Esophagus muscularis mucosa (tissue), 3 donors: Measurements from ENCODE around the gene LRRC4.

Experiments used
- POLR2AphosphoS5 ChIP-seq, 2 donors: sonication (generic); formaldehyde crosslinking; IDR thresholded peaks; one replicate each; pipeline ENCODE4 v1.6.1; 2017; ENCODE audit warnings: antibody characterized with exemption in 2 of 2
- TF ChIP-seq, protein P1 (sequence below), 3 experiments: fragments of 200-600 bp in 2 of 3; fragments of 450-650 bp in 1 of 3; sonication (generic) in 2 of 3; IDR thresholded peaks; one replicate each; pipeline ENCODE4 v1.5.1; 2017 to 2019; ENCODE audit warnings: antibody characterized with exemption in 3 of 3, mild to moderate bottlenecking in 2 of 3, moderate library complexity in 1 of 3

DNA sequence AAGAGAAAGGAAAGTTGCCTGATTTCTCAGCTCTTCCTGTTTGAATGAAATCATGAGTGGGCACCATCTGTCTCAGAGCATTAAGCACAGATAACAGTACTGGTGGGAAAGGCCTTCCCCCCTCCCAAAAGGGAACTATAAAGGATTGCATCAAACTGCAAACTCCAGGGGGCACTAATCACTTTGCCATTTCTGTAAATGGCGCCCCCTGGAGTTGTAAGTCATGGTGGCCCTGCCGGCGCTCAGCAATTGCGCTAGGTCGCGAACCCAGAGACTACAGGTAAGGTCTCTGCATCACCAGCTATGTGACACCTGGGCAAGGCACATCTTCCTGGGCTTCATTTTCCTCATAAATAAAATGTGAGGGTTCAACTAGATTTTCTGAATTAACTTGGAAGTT is 11.1 kb downstream of the LRRC4 start:
- TF ChIP-seq, protein P1, sequence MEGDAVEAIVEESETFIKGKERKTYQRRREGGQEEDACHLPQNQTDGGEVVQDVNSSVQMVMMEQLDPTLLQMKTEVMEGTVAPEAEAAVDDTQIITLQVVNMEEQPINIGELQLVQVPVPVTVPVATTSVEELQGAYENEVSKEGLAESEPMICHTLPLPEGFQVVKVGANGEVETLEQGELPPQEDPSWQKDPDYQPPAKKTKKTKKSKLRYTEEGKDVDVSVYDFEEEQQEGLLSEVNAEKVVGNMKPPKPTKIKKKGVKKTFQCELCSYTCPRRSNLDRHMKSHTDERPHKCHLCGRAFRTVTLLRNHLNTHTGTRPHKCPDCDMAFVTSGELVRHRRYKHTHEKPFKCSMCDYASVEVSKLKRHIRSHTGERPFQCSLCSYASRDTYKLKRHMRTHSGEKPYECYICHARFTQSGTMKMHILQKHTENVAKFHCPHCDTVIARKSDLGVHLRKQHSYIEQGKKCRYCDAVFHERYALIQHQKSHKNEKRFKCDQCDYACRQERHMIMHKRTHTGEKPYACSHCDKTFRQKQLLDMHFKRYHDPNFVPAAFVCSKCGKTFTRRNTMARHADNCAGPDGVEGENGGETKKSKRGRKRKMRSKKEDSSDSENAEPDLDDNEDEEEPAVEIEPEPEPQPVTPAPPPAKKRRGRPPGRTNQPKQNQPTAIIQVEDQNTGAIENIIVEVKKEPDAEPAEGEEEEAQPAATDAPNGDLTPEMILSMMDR (IDR thresholded peaks at IDR 0.05): no peak
- no peak for TF ChIP-seq POLR2AphosphoS5 (IDR thresholded peaks at IDR 0.05)
